Brain microvascular endothelial cell (primary cell): Measurements from ENCODE around the gene PPAN.

Experiments
- DNase-seq: peaks from one replicate; pipeline ENCODE4 v3.0.0-alpha.2; 2020
- H3K27ac ChIP-seq: fragments of 250-450 bp; sonication (Bioruptor Pico); 2 replicates; pipeline ENCODE4 v1.5.1; 2020; ENCODE audit warnings: mild to moderate bottlenecking, moderate library complexity
- H3K27me3 ChIP-seq: fragments of 250-450 bp; sonication (Bioruptor Pico); replicated peaks from 2 replicates; pipeline ENCODE4 v1.5.1; 2020; ENCODE audit warnings: mild to moderate bottlenecking
- H3K36me3 ChIP-seq: fragments of 250-450 bp; sonication (Bioruptor Pico); replicated peaks from 2 replicates; pipeline ENCODE4 v1.5.1; 2020; ENCODE audit warnings: mild to moderate bottlenecking
- H3K4me3 ChIP-seq: 2 replicates; pipeline ENCODE4 v1.5.1; 2011; ENCODE audit warnings: low read depth, mild to moderate bottlenecking, control low read depth, low read length, moderate library complexity
- in situ Hi-C: cut with HindIII; loops from 2 replicates; pipeline ENCODE4 v1.10.0; 2017; ENCODE audit warnings: low sequenced_read_pairs, low pct_ligation_motif_present
- TF ChIP-seq, protein P1 (sequence below): IDR thresholded peaks from 2 replicates; pipeline ENCODE4 v1.5.1; 2011; ENCODE audit warnings: low read depth, mild to moderate bottlenecking, moderate library complexity, low read length, control low read depth, inconsistent platforms; ENCODE audit errors: missing control alignments

PPAN gene

DNA sequence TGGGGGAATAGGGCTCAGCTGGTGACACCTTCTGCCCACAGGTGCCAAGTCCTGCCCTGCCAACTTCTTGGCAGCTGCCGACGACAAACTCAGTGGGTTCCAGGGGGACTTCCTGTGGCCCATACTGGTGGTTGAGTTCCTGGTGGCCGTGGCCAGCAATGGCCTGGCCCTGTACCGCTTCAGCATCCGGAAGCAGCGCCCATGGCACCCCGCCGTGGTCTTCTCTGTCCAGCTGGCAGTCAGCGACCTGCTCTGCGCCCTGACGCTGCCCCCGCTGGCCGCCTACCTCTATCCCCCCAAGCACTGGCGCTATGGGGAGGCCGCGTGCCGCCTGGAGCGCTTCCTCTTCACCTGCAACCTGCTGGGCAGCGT is 7.4 kb downstream of the PPAN start:
- TF ChIP-seq, protein P1, sequence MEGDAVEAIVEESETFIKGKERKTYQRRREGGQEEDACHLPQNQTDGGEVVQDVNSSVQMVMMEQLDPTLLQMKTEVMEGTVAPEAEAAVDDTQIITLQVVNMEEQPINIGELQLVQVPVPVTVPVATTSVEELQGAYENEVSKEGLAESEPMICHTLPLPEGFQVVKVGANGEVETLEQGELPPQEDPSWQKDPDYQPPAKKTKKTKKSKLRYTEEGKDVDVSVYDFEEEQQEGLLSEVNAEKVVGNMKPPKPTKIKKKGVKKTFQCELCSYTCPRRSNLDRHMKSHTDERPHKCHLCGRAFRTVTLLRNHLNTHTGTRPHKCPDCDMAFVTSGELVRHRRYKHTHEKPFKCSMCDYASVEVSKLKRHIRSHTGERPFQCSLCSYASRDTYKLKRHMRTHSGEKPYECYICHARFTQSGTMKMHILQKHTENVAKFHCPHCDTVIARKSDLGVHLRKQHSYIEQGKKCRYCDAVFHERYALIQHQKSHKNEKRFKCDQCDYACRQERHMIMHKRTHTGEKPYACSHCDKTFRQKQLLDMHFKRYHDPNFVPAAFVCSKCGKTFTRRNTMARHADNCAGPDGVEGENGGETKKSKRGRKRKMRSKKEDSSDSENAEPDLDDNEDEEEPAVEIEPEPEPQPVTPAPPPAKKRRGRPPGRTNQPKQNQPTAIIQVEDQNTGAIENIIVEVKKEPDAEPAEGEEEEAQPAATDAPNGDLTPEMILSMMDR = no peak
- peaks cover 71% of the 10 kb centered on the region for H3K36me3 ChIP-seq

GRCh38 chr19:10113964-10114650 is 7.9 kb downstream of the PPAN start:
- H3K4me3 ChIP-seq = no peak overlapping the region
- no peak overlapping the region for H3K27ac ChIP-seq
- H3K27me3 ChIP-seq = no peaks in the 10 kb centered on the region
- H3K36me3 ChIP-seq = peaks cover 70% of the 10 kb centered on the region
- in situ Hi-C loops = no loop called here
- TF ChIP-seq, protein P1 = no peak
- DNase-seq = no peak

More for the DNA sequence above, 7.4 kb downstream of the PPAN start:
- Histone ChIP-seq H3K27ac (no peak overlapping the region), H3K27me3 (no peaks in the 10 kb centered on the region), H3K4me3 (no peak overlapping the region)
- in situ Hi-C loops = no loop called here
- no peak for DNase-seq

DNA sequence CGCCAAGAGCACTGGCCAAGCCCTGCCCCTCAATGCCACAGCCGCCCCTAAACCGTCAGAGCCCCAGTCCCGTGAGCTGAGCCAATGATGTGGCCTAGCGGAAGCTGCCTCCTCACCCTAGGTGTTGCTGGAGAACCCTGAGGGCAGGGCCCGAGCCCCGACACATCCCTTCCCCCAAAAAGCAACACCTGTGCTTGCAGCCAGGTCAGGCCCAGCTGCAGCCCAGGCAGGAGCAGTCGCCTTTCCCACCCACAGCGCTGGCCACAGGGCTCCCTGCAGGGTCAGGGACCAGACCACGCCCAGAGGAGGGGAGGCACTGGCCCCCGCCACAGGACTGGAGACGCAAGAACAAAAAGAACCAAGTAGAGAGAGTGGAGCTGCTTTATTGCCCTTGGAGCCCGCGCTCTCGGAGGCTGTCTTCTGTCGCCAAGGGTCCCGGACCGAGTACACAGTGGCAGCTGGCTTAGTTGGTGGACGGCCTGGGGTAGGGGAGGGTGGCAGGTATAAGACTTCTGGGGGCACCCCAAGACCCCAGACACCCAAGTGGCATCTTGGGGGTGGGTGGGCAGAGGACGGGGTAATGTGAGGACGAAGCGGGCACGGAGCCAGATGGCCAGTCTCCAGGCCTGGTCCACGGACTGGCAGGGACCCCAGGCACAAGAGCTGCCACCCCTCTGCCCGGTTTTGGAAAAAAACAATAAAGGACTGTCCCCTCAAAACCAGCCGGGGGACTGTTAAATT is 8.7 kb downstream of the PPAN start:
- no peak for DNase-seq
- in situ Hi-C loops = no loop called here
- Histone ChIP-seq H3K36me3 (peaks cover 63% of the 10 kb centered on the region), H3K27me3 (no peaks in the 10 kb centered on the region), H3K27ac (no peak overlapping the region), H3K4me3 (no peak overlapping the region)
- TF ChIP-seq, protein P1 = no peak

- no peak overlapping the region for H3K4me3 ChIP-seq
- peaks cover 56% of the 10 kb centered on the region for H3K36me3 ChIP-seq
- no peak overlapping the region for H3K27ac ChIP-seq
- TF ChIP-seq, protein P1 = no peak
- DNase-seq = no peak
- in situ Hi-C loops = no loop called here
- H3K27me3 ChIP-seq = no peaks in the 10 kb centered on the region
These were observed 9.4 kb downstream of the PPAN start for GRCh38 chr19:10115392-10116084.

GRCh38 chr19:10116085-10116865 is 10.1 kb downstream of the PPAN start:
- Histone ChIP-seq H3K27ac (no peak overlapping the region), H3K4me3 (no peak overlapping the region), H3K36me3 (peaks cover 49% of the 10 kb centered on the region), H3K27me3 (no peaks in the 10 kb centered on the region)
- DNase-seq = no peak
- TF ChIP-seq, protein P1 = no peak
- in situ Hi-C loops = no loop called here
